GM23338 (cell line): Measurements from ENCODE around the gene ERC1. TPM values are rescaled to one million over a fixed set of nuclear protein-coding genes. Genes with fewer than 3 reads are reported as not detected.

Experiments used
- ATAC-seq: fragments of 200-7000 bp; cut with Tn5 transposase; 3 replicates; pipeline ENCODE4 v1.9.1; 2020
- DNase-seq: peaks from one replicate; pipeline ENCODE4 v3.0.0-alpha.2; 2015; ENCODE audit warnings: low spot score
- H2AFZ ChIP-seq: fragments of 200-600 bp; sonication (generic); 2 replicates; pipeline ENCODE4 v1.8.0; 2016; ENCODE audit warnings: antibody characterized with exemption, mild to moderate bottlenecking, moderate library complexity
- H3F3A ChIP-seq: fragments of 200-600 bp; sonication (generic); replicated peaks from 2 replicates; pipeline ENCODE4 v1.8.0; 2017; ENCODE audit warnings: antibody characterized with exemption, mixed run types, low read depth
- H3K27ac ChIP-seq: fragments of 200-600 bp; sonication (generic); 2 replicates; pipeline ENCODE4 v1.6.1; 2016; ENCODE audit warnings: low read depth
- H3K27me3 ChIP-seq: fragments of 200-600 bp; sonication (generic); 2 replicates; pipeline ENCODE4 v1.8.0; 2016; ENCODE audit warnings: mild to moderate bottlenecking, mixed run types, moderate library complexity; ENCODE audit not compliant: insufficient read depth
- H3K36me3 ChIP-seq: fragments of 200-600 bp; sonication (generic); 2 replicates; pipeline ENCODE4 v1.8.0; 2016; ENCODE audit warnings: mild to moderate bottlenecking; ENCODE audit not compliant: insufficient read depth
- H3K4me1 ChIP-seq: fragments of 200-600 bp; sonication (generic); 2 replicates; pipeline ENCODE4 v1.8.0; 2016; ENCODE audit warnings: mild to moderate bottlenecking, moderate library complexity; ENCODE audit not compliant: insufficient read depth
- H3K4me2 ChIP-seq: fragments of 200-600 bp; sonication (generic); 2 replicates; pipeline ENCODE4 v1.7.1; 2017; ENCODE audit warnings: mixed run types
- H3K4me3 ChIP-seq: fragments of 200-600 bp; sonication (generic); 2 replicates; pipeline ENCODE4 v1.6.1; 2016; ENCODE audit warnings: mixed run types
- H3K79me2 ChIP-seq: fragments of 200-600 bp; sonication (generic); replicated peaks from 2 replicates; pipeline ENCODE4 v1.8.0; 2017; ENCODE audit warnings: mild to moderate bottlenecking; ENCODE audit not compliant: insufficient read depth
- H3K9me2 ChIP-seq: fragments of 200-600 bp; sonication (generic); 2 replicates; pipeline ENCODE4 v1.8.0; 2017; ENCODE audit not compliant: insufficient read depth
- H4K20me1 ChIP-seq: fragments of 200-600 bp; sonication (generic); replicated peaks from 2 replicates; pipeline ENCODE4 v1.8.0; 2017; ENCODE audit warnings: mild to moderate bottlenecking; ENCODE audit not compliant: insufficient read depth
- H3K27ac Mint-ChIP-seq: 2 replicates; pipeline ENCODE4 v1.8.0; 2020; ENCODE audit warnings: inconsistent platforms, mild to moderate bottlenecking, moderate library complexity, mixed read lengths
- H3K27me3 Mint-ChIP-seq: 3 replicates; pipeline ENCODE4 v1.8.0; 2022; ENCODE audit warnings: low read depth, mild to moderate bottlenecking, moderate library complexity, mixed read lengths, inconsistent platforms; ENCODE audit not compliant: insufficient read depth, poor library complexity
- H3K36me3 Mint-ChIP-seq: 3 replicates; pipeline ENCODE4 v1.8.0; 2021; ENCODE audit warnings: low read depth, mild to moderate bottlenecking, inconsistent platforms, moderate library complexity, mixed read lengths
- H3K4me1 Mint-ChIP-seq: 3 replicates; pipeline ENCODE4 v1.8.0; 2020; ENCODE audit warnings: mild to moderate bottlenecking, inconsistent platforms, mixed read lengths
- H3K4me3 Mint-ChIP-seq: 3 replicates; pipeline ENCODE4 v1.8.0; 2021; ENCODE audit warnings: moderate library complexity, mild to moderate bottlenecking, inconsistent platforms, mixed read lengths
- H3K9me3 Mint-ChIP-seq: 3 replicates; pipeline ENCODE4 v1.8.0; 2020; ENCODE audit warnings: moderate library complexity, mild to moderate bottlenecking, inconsistent platforms, mixed read lengths
- CREB1 ChIP-seq: fragments of 250-450 bp; sonication (Bioruptor Pico); IDR thresholded peaks from 2 replicates; pipeline ENCODE4 v1.5.0; 2020; ENCODE audit warnings: low read depth, mild to moderate bottlenecking, moderate library complexity
- ETS1 ChIP-seq: IDR thresholded peaks from 2 replicates; pipeline ENCODE4 v1.6.1; 2016; ENCODE audit warnings: antibody characterized with exemption
- EZH2 ChIP-seq: fragments of 200-600 bp; sonication (generic); IDR thresholded peaks from one replicate; pipeline ENCODE4 v1.8.0; 2017; ENCODE audit warnings: antibody characterized with exemption, mild to moderate bottlenecking, low read depth; ENCODE audit not compliant: unreplicated experiment
- EZH2phosphoT487 ChIP-seq: fragments of 200-600 bp; sonication (generic); IDR thresholded peaks from one replicate; pipeline ENCODE4 v1.8.1; 2018; ENCODE audit warnings: antibody characterized with exemption; ENCODE audit not compliant: unreplicated experiment
- JUNB ChIP-seq: IDR thresholded peaks from one replicate; pipeline ENCODE4 v1.6.1; 2016; ENCODE audit warnings: antibody characterized with exemption; ENCODE audit not compliant: unreplicated experiment
- NANOG ChIP-seq: IDR thresholded peaks from 2 replicates; pipeline ENCODE4 v1.6.1; 2016; ENCODE audit warnings: antibody characterized with exemption, borderline replicate concordance
- POLR2AphosphoS5 ChIP-seq: IDR thresholded peaks from 2 replicates; pipeline ENCODE4 v1.6.1; 2016; ENCODE audit warnings: antibody characterized with exemption, low read depth
- REST ChIP-seq: IDR thresholded peaks from one replicate; pipeline ENCODE4 v1.6.1; 2018; ENCODE audit warnings: antibody characterized with exemption; ENCODE audit not compliant: unreplicated experiment
- STAT1 ChIP-seq: IDR thresholded peaks from one replicate; pipeline ENCODE4 v1.6.1; 2016; ENCODE audit warnings: antibody characterized with exemption; ENCODE audit not compliant: unreplicated experiment
- ZNF114 ChIP-seq: fragments of 250-450 bp; sonication (Bioruptor Pico); IDR thresholded peaks from 2 replicates; pipeline ENCODE4 v1.5.0; 2020; ENCODE audit warnings: mild to moderate bottlenecking, moderate library complexity
- ZNF331 ChIP-seq: fragments of 250-450 bp; sonication (Bioruptor Pico); IDR thresholded peaks from 2 replicates; pipeline ENCODE4 v1.5.0; 2020; ENCODE audit warnings: low read depth, mild to moderate bottlenecking, moderate library complexity
- ZNF462 ChIP-seq: fragments of 250-450 bp; sonication (Bioruptor Pico); IDR thresholded peaks from 2 replicates; pipeline ENCODE4 v1.5.0; 2020; ENCODE audit warnings: mild to moderate bottlenecking, moderate library complexity
- polyA plus RNA-seq: library from polyadenylated mRNA; unstranded; fragments of >200 nt; fragmentation: Nextera tagmentation; extraction: Ambion mirVana; gene quantifications from 2 replicates; pipeline ENCODE4 v1.2.1, GENCODE V29; 2016
- total RNA-seq: library from RNA; depleted of rRNA; stranded (reverse); fragments of >200 nt; shearing (Covaris generic); gene quantifications from 2 replicates; pipeline ENCODE4 v1.2.3, GENCODE V29; 2014
- TF ChIP-seq, protein P1 (sequence below), 2 experiments: fragments of 200-600 bp in 1 of 2; sonication (generic) in 1 of 2; conservative IDR thresholded peaks; 2 replicates each; pipeline versions ENCODE4 v1.5.1 to v1.6.1; 2016 to 2017; ENCODE audit warnings: antibody characterized with exemption in 2 of 2, low read depth in 2 of 2, mild to moderate bottlenecking in 2 of 2, moderate library complexity in 1 of 2

Gene ERC1
- total and polyA plus RNA-seq, 2 experiments from 2014 or later, result 28.1 to 35.3 TPM

DNA sequence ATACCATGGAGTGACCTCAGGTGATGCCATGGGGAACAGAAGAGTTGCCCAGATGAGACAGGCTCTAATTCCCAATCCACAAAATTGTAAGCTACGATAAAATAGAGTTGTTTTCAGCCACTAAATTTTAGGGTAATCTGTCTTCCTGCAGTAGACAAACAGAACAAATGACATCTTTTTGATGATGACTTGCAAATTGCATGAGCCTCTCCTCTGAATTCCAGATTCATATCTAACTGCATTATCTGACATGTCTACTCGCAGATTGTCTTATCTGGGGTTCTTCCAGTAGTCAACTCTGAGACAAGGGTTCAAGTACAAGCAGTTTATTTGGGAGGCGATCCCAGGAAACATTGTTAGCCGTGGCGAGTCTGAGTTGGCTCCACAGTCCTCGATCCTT, 14.4 kb upstream of the ERC1 start:
- no peak overlapping the region for H3K4me2 ChIP-seq
- Mint-ChIP-seq H3K27me3 (peaks cover 5% of the 10 kb centered on the region), H3K4me3 (no peak overlapping the region), H3K4me1 (no peaks in the 10 kb centered on the region), H3K9me3 (no peaks in the 10 kb centered on the region; the same call in 2 of the 3 replicates), H3K27ac (no peak overlapping the region), H3K36me3 (no peaks in the 10 kb centered on the region)
- H3K36me3 ChIP-seq, result no peaks in the 10 kb centered on the region
- H3K4me1 ChIP-seq, result no peaks in the 10 kb centered on the region
- H2AFZ ChIP-seq, result no peak overlapping the region
- H3K27ac ChIP-seq, result no peak overlapping the region
- no peak for ATAC-seq
- H3K79me2 ChIP-seq, result no peaks in the 10 kb centered on the region
- no peaks in the 10 kb centered on the region for H4K20me1 ChIP-seq
- peaks cover 10% of the 10 kb centered on the region for H3K9me2 ChIP-seq
- no peaks in the 10 kb centered on the region for H3F3A ChIP-seq
- TF ChIP-seq REST (no peak), ETS1 (no peak), NANOG (no peak), JUNB (no peak), CREB1 (CRISPR knock-in tag) (no peak), EZH2phosphoT487 (no peak), EZH2 (no peak), ZNF114 (CRISPR knock-in tag) (no peak), POLR2AphosphoS5 (no peak), ZNF462 (CRISPR knock-in tag) (no peak), ZNF331 (CRISPR knock-in tag) (no peak), STAT1 (no peak)
- TF ChIP-seq, protein P1, sequence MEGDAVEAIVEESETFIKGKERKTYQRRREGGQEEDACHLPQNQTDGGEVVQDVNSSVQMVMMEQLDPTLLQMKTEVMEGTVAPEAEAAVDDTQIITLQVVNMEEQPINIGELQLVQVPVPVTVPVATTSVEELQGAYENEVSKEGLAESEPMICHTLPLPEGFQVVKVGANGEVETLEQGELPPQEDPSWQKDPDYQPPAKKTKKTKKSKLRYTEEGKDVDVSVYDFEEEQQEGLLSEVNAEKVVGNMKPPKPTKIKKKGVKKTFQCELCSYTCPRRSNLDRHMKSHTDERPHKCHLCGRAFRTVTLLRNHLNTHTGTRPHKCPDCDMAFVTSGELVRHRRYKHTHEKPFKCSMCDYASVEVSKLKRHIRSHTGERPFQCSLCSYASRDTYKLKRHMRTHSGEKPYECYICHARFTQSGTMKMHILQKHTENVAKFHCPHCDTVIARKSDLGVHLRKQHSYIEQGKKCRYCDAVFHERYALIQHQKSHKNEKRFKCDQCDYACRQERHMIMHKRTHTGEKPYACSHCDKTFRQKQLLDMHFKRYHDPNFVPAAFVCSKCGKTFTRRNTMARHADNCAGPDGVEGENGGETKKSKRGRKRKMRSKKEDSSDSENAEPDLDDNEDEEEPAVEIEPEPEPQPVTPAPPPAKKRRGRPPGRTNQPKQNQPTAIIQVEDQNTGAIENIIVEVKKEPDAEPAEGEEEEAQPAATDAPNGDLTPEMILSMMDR (conservative IDR thresholded peaks at IDR 0.05; ENCODE audit: low read depth in 2 of 2), result no peak
- no peak overlapping the region for H3K4me3 ChIP-seq
- no peaks in the 10 kb centered on the region for H3K27me3 ChIP-seq
- no peak for DNase-seq
